ENCODE data around the gene NUBP2. TPM values are rescaled to one million over a fixed set of nuclear protein-coding genes. Genes with fewer than 3 reads are reported as not detected.

The NUBP2 gene
- total and polyA plus RNA-seq, 12 donors: 24.1 to 74.1 (median 29.4) TPM

DNA sequence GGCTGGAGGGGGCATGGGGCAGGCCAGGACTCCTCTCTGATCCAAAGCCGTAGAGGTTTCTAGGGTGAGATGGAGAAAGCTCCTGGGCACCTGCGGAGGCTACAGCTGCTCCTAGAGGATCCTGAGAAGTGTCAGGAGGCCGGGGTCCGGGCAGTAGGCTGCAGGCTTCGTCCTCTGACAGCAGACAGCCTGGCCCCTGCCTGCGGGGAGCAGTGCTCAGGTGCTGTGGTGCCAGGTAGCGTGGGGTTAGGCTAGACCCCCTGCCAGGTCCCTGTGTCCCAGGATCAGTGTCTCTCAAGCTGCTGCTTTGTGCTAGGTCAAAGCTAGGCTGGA, 8.3 kb upstream of the NUBP2 start:
- H3K36me3 ChIP-seq: peaks cover 0 to 52% (median 15%) of the 10 kb centered on the region in 9 donors
- H3K4me3 ChIP-seq: peak overlapping the region in 8 of 10 donors; percentile 88 to 100 (median 97)
- intact Hi-C loops (cut with DNase I): loop anchor here in 1 of 10 donors (5.0 kb wide), 1 partner anchor 67 kb away; the partner anchor contains the start of gene MAPK8IP3
- no peak for ATAC-seq
- H3K27ac ChIP-seq: peak overlapping the region in 4 of 10 donors; percentile 94 to 99 (median 98)
- H3K9me3 ChIP-seq: no peaks in the 10 kb centered on the region
- H3K27me3 ChIP-seq: no peaks in the 10 kb centered on the region
- WGBS, 2 donors: 87 to 89% methylated on average over 7 of the region's 7 CpGs
- peaks cover 27 to 47% (median 39%) of the 10 kb centered on the region in 9 donors for H3K4me1 ChIP-seq
- TF ChIP-seq, protein P1, sequence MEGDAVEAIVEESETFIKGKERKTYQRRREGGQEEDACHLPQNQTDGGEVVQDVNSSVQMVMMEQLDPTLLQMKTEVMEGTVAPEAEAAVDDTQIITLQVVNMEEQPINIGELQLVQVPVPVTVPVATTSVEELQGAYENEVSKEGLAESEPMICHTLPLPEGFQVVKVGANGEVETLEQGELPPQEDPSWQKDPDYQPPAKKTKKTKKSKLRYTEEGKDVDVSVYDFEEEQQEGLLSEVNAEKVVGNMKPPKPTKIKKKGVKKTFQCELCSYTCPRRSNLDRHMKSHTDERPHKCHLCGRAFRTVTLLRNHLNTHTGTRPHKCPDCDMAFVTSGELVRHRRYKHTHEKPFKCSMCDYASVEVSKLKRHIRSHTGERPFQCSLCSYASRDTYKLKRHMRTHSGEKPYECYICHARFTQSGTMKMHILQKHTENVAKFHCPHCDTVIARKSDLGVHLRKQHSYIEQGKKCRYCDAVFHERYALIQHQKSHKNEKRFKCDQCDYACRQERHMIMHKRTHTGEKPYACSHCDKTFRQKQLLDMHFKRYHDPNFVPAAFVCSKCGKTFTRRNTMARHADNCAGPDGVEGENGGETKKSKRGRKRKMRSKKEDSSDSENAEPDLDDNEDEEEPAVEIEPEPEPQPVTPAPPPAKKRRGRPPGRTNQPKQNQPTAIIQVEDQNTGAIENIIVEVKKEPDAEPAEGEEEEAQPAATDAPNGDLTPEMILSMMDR (IDR thresholded peaks at IDR 0.05): no peak
- peak in 1 of 2 donors; percentile 9 for DNase-seq

DNA sequence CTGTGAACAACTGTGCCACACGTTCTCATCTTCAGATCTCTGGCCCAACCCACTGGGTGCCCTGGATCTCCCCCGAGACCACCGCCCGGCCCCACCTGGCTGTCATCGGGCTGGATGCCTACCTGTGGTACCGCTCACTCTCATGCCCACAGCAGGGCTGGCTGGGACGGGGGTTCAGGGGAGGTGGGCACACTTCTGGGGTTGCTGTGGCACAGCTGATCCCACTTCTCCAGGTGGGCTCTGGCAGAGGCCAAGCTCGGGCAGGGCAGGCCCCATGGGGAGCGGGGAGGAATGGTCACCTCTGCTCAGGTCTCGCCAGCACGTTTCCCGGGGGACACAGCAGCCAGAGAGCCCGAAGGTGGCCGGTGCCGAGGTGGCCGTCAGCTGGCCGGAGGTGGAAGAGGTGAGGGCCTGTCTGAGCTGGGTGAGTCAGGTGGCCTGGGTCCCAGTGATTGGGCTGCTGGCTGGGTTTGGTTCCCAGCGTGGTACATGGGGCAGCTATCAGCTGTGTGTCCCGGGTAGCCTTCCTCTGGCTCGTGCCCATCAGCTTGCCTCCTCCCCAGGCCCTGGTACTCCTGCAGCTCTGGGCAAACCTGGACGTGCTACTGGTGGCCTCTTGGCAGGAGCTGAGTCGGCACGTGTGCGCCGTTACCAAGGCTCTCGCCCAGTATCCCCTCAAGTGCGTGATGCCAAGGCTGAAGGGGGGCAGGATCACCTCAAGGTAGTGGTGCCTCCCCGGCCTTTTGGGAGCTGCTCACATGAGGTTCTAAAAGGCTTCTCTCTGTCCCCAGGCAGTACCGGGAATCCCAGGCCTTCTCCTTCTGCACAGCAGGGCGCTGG, 7.5 kb upstream of the NUBP2 start:
- H3K27me3 ChIP-seq: no peaks in the 10 kb centered on the region
- H3K9me3 ChIP-seq: no peaks in the 10 kb centered on the region
- H3K4me3 ChIP-seq: peak overlapping the region in 1 of 10 donors; percentile 97
- WGBS, 2 donors: 89 to 95% methylated on average over 30 of the region's 30 CpGs
- no peak overlapping the region for H3K27ac ChIP-seq
- peaks cover 25 to 47% (median 37%) of the 10 kb centered on the region in 9 donors for H3K4me1 ChIP-seq
- DNase-seq (peak in 1 of 2 donors; percentile 17), ATAC-seq (no peak)
- TF ChIP-seq, protein P1 (IDR thresholded peaks at IDR 0.05): no peak
- intact Hi-C loops (cut with DNase I): loop anchor here in 1 of 10 donors (5.0 kb wide), 1 partner anchor 162 kb away; no protein-coding TSS in a partner anchor
- peaks cover 0 to 55% (median 15%) of the 10 kb centered on the region in 9 donors for H3K36me3 ChIP-seq

DNA sequence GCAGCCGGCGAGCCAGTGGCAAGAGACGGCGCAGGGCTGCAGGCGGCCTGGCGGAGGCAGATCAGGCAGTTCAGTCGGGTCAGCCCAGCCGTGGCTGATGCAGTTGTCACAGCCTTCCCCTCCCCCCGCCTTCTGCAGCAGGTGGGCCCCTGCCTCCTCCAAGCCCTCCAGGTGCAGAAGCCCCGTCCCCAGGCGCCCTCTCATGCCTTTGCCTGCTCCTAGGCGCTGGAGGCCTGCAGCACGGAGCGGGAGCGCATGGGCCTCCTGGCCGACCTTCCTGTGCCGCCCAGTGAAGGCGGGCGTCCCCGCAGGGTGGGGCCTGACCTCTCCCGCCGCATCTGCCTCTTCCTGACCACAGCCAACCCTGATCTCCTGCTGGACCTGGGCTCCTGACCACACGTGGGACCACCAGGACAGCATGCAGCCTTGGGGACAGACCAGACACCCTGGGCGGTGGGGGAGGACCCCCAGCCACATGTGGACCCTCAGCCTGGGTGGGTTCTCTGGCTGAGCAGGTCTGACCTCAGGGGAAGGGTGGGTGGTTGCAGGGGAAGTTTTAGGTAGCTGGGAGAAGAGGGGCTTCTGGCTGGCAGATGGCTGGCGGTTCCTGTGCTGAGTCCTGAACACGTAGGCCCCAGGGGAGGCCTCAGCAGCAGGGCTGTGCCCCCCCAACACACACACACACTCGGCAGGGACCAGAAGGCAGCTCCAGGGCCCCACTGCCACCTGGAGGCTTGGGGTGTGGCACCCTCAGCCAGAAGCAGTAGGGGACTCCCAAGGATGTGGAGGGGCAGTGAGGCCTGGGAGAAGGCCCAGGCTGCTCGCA, 6.7 kb upstream of the NUBP2 start:
- intact Hi-C loops (cut with DNase I): loop anchor here in 1 of 10 donors (5.0 kb wide), 1 partner anchor 161 kb away; no protein-coding TSS in a partner anchor
- peak in 1 of 2 donors; percentile 17 for DNase-seq
- WGBS, 2 donors: 81% methylated on average over 28 of the region's 28 CpGs
- no peaks in the 10 kb centered on the region for H3K9me3 ChIP-seq
- TF ChIP-seq, protein P1 (IDR thresholded peaks at IDR 0.05): no peak
- no peaks in the 10 kb centered on the region for H3K27me3 ChIP-seq
- no peak overlapping the region for H3K27ac ChIP-seq
- no peak overlapping the region for H3K4me3 ChIP-seq
- ATAC-seq: no peak
- H3K4me1 ChIP-seq: peaks cover 23 to 49% (median 34%) of the 10 kb centered on the region in 9 donors
- H3K36me3 ChIP-seq: peaks cover 0 to 63% (median 15%) of the 10 kb centered on the region in 9 donors

DNA sequence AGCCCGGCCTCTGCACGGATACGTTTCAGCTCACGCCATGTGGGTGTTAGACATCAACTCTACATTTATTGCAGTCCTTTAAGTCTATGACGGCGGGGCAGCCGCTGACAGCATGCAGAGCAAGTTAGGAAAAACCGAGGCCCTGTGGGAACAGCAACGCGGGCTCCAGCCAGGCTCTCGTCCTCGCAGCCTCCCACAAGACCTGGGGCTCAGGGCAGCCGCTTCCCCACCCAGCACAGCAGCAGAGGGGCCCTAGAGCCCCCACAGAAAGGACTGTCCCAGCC, 6.1 kb upstream of the NUBP2 start:
- TF ChIP-seq, protein P1 (IDR thresholded peaks at IDR 0.05): no peak
- H3K27me3 ChIP-seq: no peaks in the 10 kb centered on the region
- WGBS, 2 donors: 79 to 85% methylated on average over 13 of the region's 13 CpGs
- H3K9me3 ChIP-seq: no peaks in the 10 kb centered on the region
- H3K4me3 ChIP-seq: no peak overlapping the region
- intact Hi-C loops (cut with DNase I): loop anchor here in 1 of 10 donors (5.0 kb wide), 1 partner anchor 161 kb away; no protein-coding TSS in a partner anchor
- H3K36me3 ChIP-seq: peaks cover 0 to 63% (median 15%) of the 10 kb centered on the region in 9 donors
- ATAC-seq (no peak), DNase-seq (no peak)
- H3K4me1 ChIP-seq: peaks cover 27 to 54% (median 39%) of the 10 kb centered on the region in 9 donors
- H3K27ac ChIP-seq: no peak overlapping the region
